ENCODE measurements around the gene PTER.

GRCh38 chr10:16393271-16393858 is 43.4 kb upstream of the PTER start:
- TF ChIP-seq POLR2A (IDR thresholded peaks at IDR 0.05; ENCODE audit: low read length) (no peak), EP300 (IDR thresholded peaks at IDR 0.05) (no peak), RFX5 (IDR thresholded peaks at IDR 0.05) (no peak), CBX8 (IDR thresholded peaks at IDR 0.05) (no peak), ZFP36 (IDR thresholded peaks at IDR 0.05; ENCODE audit: borderline replicate concordance, partially characterized antibody) (no peak), SMC3 (IDR thresholded peaks at IDR 0.05) (no peak), ZNF302 (CRISPR knock-in tag; IDR thresholded peaks at IDR 0.05) (no peak), REST (IDR thresholded peaks at IDR 0.05) (no peak)
- TF ChIP-seq, protein P1, sequence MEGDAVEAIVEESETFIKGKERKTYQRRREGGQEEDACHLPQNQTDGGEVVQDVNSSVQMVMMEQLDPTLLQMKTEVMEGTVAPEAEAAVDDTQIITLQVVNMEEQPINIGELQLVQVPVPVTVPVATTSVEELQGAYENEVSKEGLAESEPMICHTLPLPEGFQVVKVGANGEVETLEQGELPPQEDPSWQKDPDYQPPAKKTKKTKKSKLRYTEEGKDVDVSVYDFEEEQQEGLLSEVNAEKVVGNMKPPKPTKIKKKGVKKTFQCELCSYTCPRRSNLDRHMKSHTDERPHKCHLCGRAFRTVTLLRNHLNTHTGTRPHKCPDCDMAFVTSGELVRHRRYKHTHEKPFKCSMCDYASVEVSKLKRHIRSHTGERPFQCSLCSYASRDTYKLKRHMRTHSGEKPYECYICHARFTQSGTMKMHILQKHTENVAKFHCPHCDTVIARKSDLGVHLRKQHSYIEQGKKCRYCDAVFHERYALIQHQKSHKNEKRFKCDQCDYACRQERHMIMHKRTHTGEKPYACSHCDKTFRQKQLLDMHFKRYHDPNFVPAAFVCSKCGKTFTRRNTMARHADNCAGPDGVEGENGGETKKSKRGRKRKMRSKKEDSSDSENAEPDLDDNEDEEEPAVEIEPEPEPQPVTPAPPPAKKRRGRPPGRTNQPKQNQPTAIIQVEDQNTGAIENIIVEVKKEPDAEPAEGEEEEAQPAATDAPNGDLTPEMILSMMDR (IDR thresholded peaks at IDR 0.05), result no peak

Data from A549 (cell line).